Mesothelial cell of epicardium (in vitro differentiated cells): ENCODE data around the gene EIF4G1. TPM values are rescaled to one million over a fixed set of nuclear protein-coding genes. Genes with fewer than 3 reads are reported as not detected.

Source experiments
- DNase-seq, 2 experiments: peaks; one replicate each; pipeline ENCODE4 v3.0.0; 2021; ENCODE audit warnings: low spot score in 2 of 2; ENCODE audit not compliant: unreplicated experiment in 2 of 2
- H3K27ac Mint-ChIP-seq: 2 replicates; pipeline ENCODE4 v1.8.0; 2021; ENCODE audit warnings: mixed read lengths
- H3K27me3 Mint-ChIP-seq: 2 replicates; pipeline ENCODE4 v1.8.0; 2021; ENCODE audit warnings: low read depth, mixed read lengths
- H3K36me3 Mint-ChIP-seq: 2 replicates; pipeline ENCODE4 v1.8.0; 2021; ENCODE audit warnings: mixed read lengths
- H3K4me1 Mint-ChIP-seq: 2 replicates; pipeline ENCODE4 v1.8.0; 2021; ENCODE audit warnings: mixed read lengths
- H3K4me3 Mint-ChIP-seq: 2 replicates; pipeline ENCODE4 v1.8.0; 2021; ENCODE audit warnings: mild to moderate bottlenecking, moderate library complexity, mixed read lengths
- H3K9me3 Mint-ChIP-seq: 2 replicates; pipeline ENCODE4 v1.8.0; 2021; ENCODE audit warnings: mixed read lengths
- total RNA-seq: library from RNA; stranded (reverse); gene quantifications from 3 replicates; pipeline ENCODE4 v1.2.1, GENCODE V29; 2021
- TF ChIP-seq, protein P1 (sequence below): fragments of 200-600 bp; sonication (generic); IDR thresholded peaks from one replicate; pipeline ENCODE4 v1.5.0; 2021; ENCODE audit warnings: antibody characterized with exemption; ENCODE audit not compliant: unreplicated experiment

The EIF4G1 gene
- total RNA-seq, 1 donor from 2014 or later, result 364 TPM

DNA sequence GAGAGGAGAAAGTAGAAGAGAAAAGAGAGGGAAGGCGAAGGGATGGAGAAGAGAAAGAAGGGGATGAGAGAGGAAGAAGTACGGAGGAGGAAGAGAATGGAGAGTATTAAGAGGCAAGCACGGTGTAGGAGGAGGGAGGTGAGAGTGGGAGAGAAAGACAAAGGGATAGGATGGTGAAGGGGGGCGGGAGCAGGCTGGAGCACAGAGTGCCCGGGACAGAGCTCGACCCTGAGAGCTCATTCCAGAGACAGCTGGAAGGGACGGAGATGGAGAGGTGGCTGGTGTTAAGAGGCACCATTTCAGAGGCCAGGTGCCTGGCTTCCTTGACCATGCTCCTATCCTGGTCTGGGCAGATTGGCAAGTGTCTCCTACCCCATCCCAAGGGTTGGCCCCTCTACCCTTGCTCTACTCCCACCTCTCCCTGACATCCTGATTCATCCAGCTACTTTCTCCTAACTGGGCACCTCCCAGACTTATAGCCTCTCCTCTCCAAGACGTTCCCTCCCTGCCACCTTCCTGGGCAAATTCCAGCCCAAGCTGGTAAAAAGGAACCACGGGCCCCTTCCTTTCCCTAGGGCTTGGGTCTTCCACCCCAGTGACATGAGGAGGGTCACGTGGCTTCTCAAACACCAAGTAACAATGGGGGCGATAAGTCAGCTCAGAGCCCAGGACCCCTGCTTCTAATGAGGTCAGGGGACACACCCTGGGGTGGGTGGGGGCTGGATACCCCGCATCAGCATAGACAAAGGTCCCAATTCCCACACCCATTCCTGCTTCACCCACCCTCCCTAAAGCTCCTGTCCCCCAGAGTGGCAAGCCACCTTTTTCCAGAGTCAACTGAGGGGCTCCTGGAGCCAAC lies 45.9 kb downstream of the EIF4G1 start:
- DNase-seq, result no peak
- peak overlapping the region; percentile 74 for H3K4me3 Mint-ChIP-seq
- H3K27ac Mint-ChIP-seq, result peak overlapping the region; percentile 35
- TF ChIP-seq, protein P1, sequence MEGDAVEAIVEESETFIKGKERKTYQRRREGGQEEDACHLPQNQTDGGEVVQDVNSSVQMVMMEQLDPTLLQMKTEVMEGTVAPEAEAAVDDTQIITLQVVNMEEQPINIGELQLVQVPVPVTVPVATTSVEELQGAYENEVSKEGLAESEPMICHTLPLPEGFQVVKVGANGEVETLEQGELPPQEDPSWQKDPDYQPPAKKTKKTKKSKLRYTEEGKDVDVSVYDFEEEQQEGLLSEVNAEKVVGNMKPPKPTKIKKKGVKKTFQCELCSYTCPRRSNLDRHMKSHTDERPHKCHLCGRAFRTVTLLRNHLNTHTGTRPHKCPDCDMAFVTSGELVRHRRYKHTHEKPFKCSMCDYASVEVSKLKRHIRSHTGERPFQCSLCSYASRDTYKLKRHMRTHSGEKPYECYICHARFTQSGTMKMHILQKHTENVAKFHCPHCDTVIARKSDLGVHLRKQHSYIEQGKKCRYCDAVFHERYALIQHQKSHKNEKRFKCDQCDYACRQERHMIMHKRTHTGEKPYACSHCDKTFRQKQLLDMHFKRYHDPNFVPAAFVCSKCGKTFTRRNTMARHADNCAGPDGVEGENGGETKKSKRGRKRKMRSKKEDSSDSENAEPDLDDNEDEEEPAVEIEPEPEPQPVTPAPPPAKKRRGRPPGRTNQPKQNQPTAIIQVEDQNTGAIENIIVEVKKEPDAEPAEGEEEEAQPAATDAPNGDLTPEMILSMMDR, result no peak
- H3K36me3 Mint-ChIP-seq, result peaks cover 7% of the 10 kb centered on the region
- no peaks in the 10 kb centered on the region for H3K9me3 Mint-ChIP-seq
- H3K4me1 Mint-ChIP-seq, result peaks cover 22% of the 10 kb centered on the region
- H3K27me3 Mint-ChIP-seq, result no peaks in the 10 kb centered on the region

DNA sequence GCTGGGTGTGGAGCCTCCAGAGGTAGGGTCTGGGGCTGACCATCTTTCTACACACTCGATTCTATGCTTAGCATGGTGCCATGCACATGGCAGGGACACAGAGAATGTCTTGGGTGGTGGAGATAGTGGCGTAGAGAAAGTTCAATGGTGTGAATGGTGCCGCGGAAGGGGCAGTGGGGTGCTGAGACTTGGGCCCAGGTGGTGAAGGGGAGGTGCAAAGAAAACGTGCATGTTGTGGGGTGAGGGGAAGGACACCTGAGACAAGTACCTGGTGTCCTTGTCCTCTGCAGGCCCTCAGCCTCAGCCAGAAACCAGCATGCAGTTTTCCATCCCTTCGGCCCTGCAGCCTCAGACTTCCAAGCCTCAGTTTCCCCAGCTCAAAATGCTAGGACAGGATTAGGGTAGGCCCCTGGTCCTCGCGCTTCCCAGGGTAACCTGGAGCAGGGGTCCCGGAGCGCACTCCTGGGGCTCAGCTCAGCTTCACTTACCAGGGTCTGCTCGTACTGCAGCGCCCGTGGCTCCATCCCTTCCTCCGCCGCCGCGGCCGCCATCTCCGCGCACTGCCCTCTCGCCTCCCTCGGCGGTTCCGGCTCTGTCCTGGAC lies 46.6 kb downstream of the EIF4G1 start:
- H3K27ac Mint-ChIP-seq, result peak overlapping the region; percentile 35

DNA sequence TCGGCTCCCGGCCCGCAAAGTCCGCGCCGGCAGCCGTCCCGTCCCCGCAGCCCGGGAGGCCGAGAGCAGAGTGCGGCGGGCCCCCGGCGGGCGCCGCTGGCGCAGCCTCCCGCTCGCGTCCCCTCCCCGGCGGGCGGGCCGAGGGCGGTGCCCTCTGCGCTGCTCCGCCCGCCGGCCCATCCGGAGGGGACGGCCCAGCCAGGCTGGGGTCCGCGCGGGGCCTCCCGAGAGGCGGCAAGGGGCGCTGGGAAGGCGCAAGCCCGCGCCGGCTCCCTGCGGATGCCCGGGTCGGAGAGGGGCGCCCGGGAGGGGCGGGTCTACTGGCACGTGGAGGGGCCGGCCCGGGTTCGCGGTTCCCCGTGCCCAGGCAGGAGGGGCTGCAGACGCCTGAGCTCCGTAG lies 47.1 kb downstream of the EIF4G1 start, which contains the start of the genes CLCN2 and POLR2H:
Gene CLCN2, minus strand, starts transcription at position 74 of the 400 bp plus-strand sequence. CDS start 126 bp downstream, outside the sequence.
Gene POLR2H, plus strand, starts transcription at position 179 of the 400 bp plus-strand sequence. CDS start 1,783 bp downstream, outside the sequence.
- H3K4me1 Mint-ChIP-seq, result peaks cover 25% of the 10 kb centered on the region
- peaks cover 8% of the 10 kb centered on the region for H3K36me3 Mint-ChIP-seq
- peak; percentile 65 to 70 for DNase-seq
- H3K27ac Mint-ChIP-seq, result peak within 1 kb of the TSS; percentile 98
- H3K27me3 Mint-ChIP-seq, result no peaks in the 10 kb centered on the region
- TF ChIP-seq, protein P1, result no peak
- H3K9me3 Mint-ChIP-seq, result no peaks in the 10 kb centered on the region
- H3K4me3 Mint-ChIP-seq, result peak within 1 kb of the TSS; percentile 91

More for the DNA sequence above, 46.6 kb downstream of the EIF4G1 start:
- H3K4me1 Mint-ChIP-seq, result peaks cover 24% of the 10 kb centered on the region
- H3K4me3 Mint-ChIP-seq, result peak overlapping the region; percentile 74
- peaks cover 6% of the 10 kb centered on the region for H3K36me3 Mint-ChIP-seq
- H3K27me3 Mint-ChIP-seq, result no peaks in the 10 kb centered on the region
- H3K9me3 Mint-ChIP-seq, result no peaks in the 10 kb centered on the region
- peak in 1 of 2 experiments; percentile 36 for DNase-seq
- TF ChIP-seq, protein P1, result no peak

DNA sequence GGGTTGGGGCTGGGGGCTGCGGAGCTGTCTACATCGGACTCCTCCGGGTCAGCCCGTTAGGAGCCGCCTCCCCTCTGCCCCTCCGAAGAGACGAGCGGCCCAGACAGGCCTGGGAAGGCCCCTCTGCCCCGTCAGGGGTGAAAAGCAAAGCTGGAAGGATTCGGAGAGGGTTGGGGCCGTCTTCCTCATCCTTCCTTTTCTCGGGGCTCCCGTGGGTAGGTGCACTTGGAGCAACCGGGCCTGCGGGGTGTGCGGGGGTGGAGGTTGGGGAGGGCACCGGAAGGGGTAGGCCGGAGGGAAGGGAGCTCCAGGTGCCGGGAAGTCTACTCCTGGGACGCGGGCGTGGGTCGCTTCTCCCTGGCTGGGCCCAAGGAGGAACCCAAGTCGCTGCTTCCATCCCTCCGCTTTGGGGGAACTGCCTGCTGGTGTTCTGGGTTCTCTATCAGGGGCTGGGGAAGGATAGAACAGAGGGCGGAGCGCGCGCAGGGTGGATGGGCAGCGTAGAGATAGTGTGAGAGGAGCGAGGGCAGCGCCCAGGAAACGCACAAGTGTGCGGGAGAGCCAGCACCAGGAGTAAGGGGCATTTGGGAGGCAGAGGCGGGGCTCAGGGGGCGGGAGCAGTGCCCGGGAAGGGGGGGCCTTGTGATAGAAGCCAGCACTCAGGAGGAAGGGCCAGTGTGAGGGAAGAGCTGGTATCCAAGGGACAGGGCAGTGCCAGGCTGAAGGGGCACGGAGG lies 47.7 kb downstream of the EIF4G1 start:
- H3K27ac Mint-ChIP-seq, result peak overlapping the region; percentile 98
- H3K4me1 Mint-ChIP-seq, result peaks cover 28% of the 10 kb centered on the region
- H3K9me3 Mint-ChIP-seq, result no peaks in the 10 kb centered on the region
- peak in 1 of 2 experiments; percentile 68 for DNase-seq
- peaks cover 14% of the 10 kb centered on the region for H3K36me3 Mint-ChIP-seq
- TF ChIP-seq, protein P1, result no peak
- peak overlapping the region; percentile 91 for H3K4me3 Mint-ChIP-seq
- H3K27me3 Mint-ChIP-seq, result no peaks in the 10 kb centered on the region
